Stimulated activated CD8-positive, alpha-beta memory T cell treated with anti-CD3 and anti-CD28 coated beads, Interleukin-4, amount 100 ng/mL, for 48 hours (primary cell): Measurements from ENCODE around the gene FAF1.
"Not testable (repeated sequence)": the region's sequence is repeated elsewhere in the genome, so short reads cannot be mapped to it uniquely, and the experiment has no call there.

ENCODE experiments used
- DNase-seq: peaks from one replicate; pipeline ENCODE4 v3.0.0-alpha.2; 2020

FAF1 gene

DNA sequence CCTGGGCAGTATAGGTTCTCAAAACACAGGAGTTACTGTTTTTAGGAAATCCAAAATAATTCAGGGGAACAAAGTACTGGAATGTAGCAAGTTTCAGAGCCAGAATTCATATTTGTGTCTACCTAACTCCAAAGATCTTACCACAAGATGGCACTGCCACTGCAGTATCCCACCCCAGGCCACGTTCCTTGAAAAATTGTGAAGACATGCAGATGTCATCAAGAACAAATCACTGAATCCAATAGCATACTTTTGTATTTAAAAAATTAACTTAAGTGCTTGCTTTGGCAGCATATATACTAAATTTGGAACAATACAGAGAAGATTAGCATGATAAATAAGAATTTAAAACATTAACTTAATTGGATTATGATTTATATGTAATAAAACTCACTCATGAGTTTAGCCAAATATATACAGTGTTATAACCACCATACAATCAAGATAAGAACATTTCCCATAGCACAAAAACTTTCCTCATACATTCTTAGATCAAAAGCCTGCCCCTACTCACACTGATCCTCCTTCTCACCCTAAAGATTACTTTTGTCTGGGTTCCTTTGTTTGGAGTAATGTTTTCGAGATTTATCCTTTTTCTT is 209.9 kb downstream of the FAF1 start:
- DNase-seq, result no peak

DNA sequence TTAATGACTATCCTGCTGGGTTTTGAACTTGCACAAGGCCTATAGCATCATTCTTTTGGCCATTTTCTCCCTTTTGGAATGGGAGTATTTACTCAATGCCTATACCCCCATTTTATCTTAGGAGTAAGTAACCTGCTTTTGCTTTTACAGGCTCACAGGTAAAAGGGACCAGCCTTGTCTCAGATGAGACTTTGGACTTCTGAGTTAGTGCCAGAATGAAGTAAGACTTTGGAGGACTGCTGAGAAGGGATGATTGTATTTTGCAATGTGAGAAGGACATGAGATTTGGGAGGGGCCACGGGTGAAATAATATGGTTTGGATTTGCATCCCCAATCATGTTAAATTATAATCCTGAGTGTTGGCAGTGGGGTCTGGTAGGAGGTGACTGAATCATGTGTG is 212.7 kb downstream of the FAF1 start:
- DNase-seq, result no peak

DNA sequence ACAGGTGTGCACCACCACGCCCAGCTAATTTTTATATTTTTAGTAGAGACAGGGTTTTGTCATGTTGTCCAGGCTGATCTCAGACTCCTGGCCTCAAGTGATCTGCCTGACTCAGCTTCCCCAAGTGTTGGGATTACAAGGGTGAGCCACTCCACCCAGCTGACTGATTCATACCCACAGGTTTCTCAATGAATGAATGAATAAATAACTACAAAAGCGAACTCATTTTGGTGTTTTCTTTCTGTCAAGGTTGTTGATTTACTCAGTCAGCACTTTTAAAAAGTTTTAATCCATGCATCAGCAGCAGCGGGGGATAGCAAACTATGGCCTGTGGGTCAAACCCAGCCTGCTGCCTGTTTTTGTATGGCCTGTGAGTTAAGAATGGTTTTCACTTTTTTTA is 217.5 kb downstream of the FAF1 start:
- DNase-seq, result no peak

DNA sequence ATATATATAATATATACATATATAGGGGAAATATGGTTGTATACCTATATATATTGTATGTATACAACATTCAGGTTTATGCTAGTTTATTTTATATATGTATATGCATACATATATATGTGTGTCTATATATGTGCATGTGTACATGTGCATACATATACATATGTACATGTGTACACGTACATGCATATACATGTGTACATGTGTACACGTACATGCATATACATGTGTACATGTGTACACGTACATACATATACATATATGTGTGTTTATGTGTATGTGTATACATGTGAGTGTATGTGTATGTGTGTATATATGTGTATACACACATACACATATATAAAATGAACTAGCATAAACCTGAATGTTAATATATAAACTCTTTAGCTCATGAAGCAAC is 220.9 kb downstream of the FAF1 start:
- DNase-seq, result no peak

DNA sequence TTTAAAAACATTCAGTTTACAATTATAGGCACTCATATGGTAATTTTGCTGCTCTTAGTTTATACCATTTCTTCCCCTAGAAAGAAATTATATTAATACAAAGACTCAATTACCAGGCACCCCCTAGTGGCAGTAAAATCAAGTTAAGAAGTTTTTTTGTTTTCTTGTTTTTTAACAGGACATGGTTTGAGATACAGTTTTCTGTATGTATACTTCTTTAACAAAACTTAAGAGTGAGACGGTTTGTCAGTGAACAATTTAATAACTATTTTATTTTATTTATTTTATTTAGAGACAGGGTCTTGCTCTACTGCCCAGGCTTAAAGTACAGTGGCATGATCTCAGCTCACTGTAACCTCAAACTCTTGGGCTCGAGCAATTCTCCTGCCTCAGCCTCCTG is 224.6 kb downstream of the FAF1 start:
- no peak for DNase-seq

DNA sequence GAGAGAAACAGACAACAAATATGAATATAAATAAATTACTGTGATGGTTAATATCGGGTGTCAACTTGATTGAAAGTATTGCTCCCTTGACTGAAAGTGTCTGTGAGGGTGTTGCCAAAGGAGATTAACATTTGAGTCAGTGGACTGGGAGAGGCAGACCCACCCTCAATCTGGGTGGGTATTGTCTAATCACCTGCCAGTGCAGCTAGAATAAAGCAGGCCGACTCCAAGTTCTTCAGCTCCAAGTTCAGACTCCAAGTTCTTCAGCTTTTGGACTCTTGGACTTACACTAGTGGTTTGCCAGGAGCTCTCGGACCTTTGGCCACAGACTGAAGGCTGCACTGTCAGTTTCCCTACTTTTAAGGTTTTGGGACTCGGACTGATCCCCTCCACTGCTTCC is 232.5 kb downstream of the FAF1 start:
- not testable (repeated sequence) for DNase-seq

DNA sequence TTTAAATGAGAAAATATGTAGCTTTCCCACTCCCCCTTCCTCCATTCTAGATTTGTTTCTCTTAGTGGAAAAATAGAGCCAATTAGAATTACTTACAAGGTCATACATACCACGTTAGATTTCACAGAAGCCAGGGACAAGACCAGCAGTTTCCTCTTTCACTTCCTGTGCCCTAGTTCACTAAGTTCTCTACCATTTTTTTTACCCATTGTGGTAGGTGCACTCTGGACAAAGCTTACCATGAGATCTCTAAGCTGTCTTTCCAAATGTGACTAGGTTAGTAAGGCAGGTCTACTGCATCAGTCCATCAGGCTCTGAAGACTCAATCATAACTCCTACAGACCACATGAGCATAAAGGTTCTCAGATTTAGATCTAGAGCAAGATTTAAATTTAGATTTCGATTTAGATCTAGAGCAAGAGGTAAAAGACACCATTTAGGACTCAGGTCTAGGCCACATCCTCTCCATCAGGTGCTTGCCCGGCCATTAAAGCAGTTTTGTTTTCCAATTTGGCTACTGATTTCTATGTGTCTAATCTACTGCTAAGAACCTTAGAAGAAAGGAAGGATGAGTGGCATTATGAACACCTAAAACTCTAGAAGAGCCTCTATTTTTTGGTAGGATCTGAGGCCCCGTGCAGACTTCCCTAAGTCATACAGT is 235.3 kb downstream of the FAF1 start:
- DNase-seq, result no peak

DNA sequence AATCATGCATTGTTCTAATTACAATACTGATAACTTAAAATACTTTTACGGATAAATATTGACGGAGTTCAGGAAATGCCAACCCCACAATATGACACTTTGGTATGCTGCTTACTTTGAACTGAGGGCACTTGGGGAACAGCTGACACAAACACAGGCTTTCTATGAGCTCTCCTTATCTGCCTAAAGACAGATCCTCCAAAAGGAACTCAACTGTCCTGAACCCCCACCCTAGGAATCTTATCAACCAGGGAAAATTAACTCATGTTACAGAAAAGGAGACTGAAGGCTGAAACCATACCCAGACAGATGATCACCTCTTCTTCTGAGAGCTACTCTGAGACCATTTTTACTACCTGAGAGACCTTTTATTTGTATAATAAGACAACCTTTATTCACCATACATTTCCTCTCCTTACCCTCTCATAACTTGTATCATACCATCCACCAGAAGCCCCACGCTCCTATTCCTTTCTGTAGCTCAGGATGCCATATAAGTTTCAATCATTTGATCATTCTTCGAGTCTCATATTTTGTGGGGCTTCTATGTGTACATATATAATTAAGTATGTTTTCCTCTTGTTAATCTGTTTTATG is 239.5 kb downstream of the FAF1 start:
- DNase-seq, result no peak

DNA sequence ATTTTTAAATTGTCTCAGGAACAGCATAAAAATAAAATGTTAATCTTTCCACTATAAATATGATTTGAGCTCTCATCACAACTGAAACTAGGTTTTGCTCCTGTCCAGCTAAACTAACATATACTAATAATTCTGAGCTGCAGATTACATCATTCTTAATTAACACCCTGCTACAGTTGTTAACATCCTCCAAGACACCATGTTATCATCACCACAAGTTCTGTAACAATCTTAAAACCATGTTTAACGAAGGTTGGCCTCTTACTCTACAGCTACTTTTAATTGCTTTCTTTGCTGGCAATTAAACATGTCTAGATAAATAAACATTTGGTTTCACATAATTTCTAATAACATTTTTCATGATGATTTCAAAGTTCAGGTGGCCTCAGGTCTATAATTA is 240.9 kb downstream of the FAF1 start:
- DNase-seq, result no peak

DNA sequence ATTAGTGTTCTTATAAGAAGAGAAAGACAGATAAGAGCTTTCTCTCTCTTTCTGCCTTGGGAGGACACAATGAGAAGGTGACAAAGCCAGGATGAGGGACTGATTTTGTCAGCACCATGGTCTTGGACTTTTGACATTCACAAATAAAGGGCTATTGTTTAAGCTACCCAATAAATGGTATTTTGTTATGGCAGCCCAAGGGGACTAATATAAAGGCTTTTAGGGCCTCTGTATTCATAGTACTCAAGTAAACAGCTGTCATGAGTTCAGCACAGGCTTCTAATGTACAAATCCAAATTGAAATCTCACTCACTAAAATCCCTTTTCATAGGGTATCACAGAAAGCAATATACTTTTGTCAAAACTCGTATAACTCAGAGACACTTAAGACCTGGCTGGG is 242.7 kb downstream of the FAF1 start:
- no peak for DNase-seq

DNA sequence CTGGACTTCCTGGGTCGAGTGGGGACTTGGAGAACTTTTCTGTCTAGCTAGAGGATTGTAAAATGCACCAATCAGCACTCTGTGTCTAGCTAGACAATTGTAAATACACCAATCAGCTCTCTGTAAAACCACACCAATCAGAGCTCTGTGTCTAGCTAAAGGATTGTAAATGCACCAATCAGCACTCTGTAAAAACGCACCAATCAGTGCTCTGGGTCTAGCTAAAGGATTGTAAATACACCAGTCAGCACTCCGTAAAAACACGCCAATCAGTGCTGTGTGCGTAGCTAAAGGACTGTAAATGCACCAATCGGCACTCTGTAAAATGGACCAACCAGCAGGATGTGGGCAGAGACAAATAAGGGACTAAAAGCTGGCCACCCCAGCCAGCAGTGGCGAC is 243.6 kb downstream of the FAF1 start:
- DNase-seq, result not testable (repeated sequence)

DNA sequence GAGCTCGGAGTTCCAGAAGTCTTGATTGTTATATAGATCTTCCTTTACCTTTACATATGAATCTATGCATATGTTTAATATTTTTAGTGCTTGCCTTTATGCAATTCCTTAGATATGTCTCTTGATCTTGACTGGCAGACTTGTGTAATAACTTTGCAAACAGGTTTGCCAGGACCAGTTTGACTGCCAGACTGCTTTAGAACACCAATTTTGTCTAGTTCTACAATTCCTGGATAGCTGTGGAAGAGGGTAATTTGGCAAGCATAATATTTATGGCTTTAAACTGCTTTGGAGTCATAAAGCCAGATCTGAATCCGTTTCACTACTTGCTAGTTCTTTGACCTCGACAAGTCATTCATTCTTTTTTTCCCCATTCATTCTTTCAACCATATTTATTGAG is 250.0 kb downstream of the FAF1 start:
- no peak for DNase-seq

DNA sequence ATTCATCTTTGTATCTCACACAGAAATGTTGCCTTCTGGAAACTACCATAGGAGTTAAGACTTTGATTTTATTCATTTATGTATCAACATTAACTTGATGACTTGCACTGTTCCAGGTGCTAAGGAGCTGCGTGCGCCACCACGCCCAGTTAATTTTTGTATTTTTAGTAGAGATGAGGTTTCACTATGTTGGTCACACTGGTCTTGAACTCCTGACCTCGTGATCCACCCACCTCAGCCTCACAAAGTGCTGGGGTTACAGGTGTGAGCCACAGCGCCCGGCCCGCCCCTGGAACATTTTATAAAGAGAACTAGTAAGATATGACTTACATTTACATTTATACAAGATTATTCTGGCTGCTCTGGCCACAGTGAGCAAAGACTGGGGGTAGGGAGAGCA is 252.2 kb downstream of the FAF1 start:
- no peak for DNase-seq

DNA sequence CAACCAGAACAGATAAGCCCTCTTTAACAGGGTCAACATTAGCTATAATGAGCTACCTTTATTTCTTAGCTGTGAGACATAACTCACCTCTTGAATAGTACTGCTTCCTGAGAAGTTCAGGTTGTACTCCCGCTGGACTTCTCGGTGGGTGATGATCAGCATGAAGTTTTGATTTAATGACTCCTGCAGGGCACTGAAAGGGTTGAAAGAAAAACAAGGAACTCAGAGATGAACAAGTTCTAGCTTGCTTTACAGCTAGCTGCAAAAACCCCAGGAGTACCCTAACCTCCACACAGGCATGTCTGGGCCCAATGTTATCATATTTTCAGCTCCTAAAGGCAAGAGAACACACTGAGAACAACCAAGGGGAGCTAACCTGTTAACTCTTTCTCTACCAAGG is 254.4 kb downstream of the FAF1 start:
- no peak for DNase-seq

DNA sequence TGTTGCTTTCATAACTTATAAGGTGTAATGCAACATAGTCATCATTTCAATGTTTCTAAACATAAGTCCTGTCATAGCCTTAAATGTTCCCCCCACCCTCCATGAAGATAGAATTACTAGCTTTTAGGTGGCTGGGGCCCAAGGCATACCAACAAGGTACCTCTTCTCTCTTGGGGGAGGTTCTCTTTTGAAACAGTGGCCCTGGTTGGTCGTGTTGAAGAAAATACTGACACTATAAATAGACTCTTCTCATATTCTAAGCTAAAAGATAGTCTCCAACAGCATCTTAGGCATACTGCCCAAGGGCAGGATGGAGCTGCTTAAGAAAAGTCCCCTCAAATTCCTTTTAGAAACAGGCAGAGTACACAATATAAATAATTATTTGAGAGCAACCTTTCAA is 255.0 kb downstream of the FAF1 start:
- no peak for DNase-seq

DNA sequence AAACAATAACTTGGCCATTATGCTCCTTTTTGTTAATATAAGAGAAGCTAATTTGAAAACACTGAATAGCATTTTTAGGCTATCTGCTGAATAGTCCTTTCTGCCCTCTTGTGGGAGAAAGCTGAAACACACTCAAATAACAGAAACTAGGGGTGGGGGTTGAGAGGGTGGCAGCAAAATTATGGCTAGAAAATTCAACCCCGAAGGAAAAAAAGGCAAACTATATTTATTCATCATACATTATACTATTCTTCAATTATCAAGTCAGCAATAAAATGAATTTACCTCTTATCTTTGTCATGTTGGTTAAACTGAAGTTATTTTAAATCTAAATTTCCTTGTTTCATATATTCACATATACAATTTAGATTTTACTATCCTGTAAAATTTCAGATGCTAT is 255.9 kb downstream of the FAF1 start:
- no peak for DNase-seq

DNA sequence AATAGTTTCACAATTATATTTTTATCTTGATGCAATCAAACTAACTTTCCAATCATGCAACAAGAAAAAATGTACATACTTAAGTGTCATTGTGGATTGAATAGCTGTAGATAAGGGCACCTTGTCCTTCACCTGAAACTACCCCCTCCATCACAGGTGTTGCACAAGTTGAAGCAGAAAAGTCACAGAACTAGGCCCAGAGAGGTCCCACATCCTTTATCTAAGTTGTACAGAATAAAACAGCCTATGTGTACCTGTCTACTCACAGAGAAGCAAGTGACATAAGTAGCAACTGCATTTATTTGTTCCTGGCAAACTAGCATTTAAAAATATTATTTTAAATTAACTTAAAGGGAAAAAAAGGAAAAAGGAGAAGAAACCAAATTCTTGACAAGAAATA is 256.8 kb downstream of the FAF1 start:
- no peak for DNase-seq

DNA sequence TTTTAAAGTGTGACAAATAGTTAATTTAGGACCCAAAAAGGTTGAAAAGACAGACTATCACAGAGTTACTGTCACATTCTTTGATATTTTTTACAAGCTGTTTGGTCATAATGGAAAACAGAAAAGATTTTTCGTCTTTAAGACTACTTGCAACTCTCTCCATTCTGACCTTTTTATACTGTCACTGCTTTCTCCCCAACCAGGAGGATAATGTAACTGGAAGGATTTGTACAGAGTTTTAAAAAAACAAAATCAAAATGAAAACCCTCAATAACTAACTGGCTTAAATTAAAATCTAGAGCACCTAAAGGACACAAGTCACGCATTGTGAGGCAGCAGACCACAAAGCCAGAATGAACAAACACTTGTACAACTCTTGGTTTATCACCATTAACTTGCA is 257.7 kb downstream of the FAF1 start:
- no peak for DNase-seq

DNA sequence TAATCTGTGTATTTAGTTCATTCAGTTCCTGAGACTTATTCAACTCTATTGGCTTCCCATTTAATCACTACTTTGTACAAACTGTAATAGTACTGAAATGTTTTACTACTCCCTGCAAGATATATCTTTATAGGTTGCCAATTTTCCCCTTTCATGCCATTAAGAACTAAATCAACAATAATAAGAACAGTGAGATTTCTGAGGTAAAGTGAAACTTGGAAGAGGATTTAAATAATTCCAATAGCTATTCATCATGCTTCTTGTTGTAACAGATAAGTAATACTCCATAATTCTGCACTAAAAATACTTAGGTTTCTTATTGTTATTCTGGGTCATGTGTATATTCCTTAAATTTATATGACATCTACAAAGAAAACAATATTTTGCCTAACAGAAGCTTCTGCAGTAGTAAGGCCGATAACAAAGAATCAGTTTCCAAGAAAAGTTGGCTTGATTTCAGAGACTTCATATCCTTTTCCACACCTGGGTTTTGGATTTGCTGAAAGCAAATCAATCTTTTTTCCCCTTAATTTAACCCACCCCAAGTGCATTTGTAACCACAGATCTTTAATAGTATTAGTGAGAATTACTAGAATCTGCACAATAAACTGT is 258.3 kb downstream of the FAF1 start:
- DNase-seq, result no peak

DNA sequence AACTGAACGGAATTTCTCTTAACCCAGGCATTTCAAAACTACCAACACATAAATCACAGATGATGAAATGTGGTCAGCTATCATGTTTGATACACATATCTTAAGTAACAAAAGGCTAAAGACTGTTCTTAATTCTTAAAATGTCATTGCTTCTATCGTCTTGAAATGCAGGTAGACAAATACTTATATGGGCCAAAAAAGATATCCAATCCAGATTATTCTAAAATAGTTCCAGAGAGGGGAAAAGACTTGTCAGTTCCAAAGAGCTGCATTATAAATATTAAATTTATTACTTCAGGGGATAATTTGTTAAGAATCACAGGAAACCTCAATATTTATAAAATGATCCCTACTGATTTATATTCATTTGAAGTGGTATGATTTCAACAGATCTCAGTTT is 259.4 kb downstream of the FAF1 start:
- DNase-seq, result no peak

DNA sequence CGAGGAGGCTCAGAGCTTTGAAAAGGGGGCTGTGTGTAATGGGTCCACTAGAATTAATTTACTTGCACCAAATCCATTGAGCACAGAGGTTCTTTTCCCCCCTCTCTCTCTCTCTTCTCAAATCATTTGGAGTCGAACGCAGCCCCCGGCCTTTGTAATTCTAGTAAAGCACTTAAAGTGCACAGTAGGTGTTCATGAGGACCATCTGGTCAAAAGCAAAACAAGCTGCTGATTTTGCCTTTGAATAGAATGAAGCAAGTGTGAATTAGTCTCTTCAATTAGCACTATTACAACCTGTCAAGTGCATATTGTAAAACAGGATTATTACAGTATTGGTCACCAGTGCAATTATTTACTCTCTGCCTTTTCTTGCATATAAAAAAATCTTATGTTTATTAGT is 259.9 kb downstream of the FAF1 start:
- no peak for DNase-seq

DNA sequence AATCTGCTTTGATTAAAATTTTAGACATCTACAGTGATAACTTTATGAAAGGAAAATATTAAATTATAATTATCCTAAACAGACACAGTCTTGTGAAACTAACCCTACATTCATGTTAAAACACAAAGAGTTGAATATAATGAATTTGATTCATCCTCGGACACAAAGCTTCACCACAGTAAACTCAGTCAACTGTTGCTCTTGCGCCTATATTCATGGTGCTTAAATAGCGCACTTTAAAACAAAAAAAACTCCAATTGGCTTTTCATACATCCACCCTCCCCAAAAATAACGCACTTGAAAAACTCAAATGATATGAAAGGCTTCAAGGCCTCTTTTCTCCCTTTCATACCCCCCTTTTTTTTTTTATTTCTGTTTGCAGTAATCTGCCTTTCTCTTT is 260.3 kb downstream of the FAF1 start:
- DNase-seq, result no peak

DNA sequence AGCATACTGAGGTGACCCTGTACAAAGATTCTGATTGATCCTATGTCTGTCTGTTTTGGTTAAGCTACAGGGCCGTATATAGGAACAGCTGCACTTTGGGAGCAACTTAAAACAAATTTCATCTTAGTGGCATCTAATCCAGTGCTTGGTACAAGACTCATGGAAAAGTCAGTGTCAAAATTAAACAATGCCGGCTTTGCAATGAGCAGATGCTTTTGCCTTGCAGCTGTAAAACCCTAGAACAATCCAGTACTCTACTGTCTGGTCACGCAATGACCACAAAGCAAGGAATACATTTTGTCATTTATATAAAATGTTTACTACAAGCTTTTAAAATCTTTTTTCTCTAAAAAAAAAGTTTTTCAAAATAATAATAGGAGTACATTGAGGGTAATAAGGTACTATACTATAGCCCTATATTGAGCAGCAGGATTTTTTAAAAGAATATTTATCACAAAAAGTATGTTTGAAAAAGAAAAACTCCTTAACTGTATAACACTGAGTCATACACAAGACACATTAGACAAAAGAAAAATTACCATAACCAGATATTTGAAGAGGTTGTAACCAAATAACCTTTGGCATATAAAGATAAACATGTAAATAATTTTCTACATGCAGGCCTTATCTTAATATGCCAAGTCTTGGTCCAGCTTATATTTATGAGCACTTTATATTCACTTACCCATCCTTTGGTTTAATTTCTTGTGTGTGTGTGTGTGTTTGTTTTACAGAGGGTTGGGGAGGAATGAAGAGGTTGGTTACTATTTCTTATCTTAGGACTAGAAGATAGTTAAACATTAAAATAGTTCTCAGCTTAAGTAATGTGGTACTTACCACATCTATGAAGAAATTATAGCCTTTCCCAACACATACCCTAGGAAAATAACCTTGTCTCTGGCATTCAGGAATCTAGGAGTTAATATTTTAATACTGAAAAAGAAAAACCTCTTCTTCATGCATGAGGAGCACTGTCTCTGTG is 262.3 kb downstream of the FAF1 start:
- no peak for DNase-seq
